NCI-H1048 (cell line): Measurements from ENCODE around the gene CELA3A.
"Not testable (repeated sequence)": the region's sequence is repeated elsewhere in the genome, so short reads cannot be mapped to it uniquely, and the experiment has no call there.

ENCODE experiments used
- DNase-seq: peaks from one replicate; lab custom pipeline; 2025; lab: John Stamatoyannopoulos, UW

The CELA3A gene, protein sequence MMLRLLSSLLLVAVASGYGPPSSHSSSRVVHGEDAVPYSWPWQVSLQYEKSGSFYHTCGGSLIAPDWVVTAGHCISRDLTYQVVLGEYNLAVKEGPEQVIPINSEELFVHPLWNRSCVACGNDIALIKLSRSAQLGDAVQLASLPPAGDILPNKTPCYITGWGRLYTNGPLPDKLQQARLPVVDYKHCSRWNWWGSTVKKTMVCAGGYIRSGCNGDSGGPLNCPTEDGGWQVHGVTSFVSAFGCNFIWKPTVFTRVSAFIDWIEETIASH

DNA sequence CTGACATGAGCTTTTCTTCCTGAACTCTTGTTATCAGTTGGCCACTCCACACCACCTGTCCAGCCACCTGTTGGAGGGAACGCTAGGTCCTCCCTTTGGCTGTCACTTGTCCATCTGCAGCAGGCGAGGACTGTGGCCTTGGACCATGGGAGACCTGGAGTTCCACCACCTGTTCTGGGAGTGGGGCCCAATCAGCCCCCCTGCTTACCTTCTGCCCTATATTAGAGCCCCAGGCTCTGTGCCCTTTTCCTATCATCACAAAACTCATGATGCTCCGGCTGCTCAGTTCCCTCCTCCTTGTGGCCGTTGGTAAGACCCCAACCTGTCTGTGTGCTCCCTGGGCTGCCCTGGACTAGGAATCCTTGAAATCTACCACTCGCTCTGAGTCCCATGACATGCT, at the start of gene CELA3A:
TSS of gene CELA3A (plus strand) at position 249 of the 400 bp plus-strand sequence. CDS start at position 267, 18 bp downstream.
- no peak for DNase-seq

DNA sequence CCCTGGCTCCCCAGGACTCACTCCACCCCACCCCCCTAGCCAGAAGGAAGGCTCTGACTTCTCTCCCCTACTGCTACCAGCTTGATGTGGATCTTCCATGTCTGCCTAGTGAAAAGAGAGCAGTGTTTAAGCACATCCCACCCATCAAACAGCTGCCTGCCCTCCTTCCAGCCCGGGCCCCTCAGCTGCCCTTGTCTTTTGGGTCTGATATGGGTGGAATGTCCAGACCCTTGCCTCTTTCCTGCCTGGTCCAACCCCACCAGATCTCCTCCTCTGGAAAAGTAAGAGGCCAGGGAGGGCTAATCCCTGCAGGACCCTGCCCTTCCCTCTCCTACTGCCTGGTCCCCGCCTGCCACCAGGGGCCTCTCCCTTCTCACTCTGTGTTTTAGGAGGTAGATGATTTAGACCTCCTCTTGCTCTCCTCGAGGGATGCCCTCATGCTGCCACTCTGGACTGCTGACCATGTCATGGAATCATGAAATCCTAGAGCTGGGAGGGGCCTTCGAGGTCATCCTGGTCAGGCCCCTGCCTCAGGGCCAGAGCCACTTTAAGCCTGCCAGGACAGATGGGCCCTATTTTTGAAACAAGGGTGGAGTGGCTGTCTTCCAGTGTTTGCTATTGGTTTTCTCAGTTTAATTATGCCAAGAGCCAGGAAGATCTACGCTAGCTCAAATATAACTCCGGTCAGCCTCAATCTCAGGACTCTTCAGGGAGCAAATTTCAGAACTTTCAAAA, 48.5 kb upstream of the CELA3A start:
- no peak for DNase-seq

DNA sequence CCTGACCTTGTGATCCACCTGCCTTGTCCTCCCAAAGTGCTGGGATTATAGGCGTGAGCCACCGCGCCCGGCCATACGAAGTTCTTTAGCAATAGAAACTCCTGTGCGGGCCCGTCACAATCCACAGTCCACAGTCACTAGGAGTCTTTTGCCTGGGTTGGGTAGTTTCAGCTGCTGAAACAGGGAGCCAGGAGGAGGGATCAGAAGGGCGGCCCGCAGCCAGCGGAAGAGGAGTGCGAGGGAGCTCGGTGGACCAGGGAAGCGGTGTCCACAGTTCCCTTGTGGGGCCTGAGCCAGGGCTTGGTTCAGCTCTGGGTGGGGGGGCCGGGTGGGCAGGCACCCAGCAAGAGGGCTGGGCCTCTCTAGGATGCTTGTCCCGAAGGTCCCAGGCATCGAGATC, 46.4 kb upstream of the CELA3A start:
- no peak for DNase-seq

DNA sequence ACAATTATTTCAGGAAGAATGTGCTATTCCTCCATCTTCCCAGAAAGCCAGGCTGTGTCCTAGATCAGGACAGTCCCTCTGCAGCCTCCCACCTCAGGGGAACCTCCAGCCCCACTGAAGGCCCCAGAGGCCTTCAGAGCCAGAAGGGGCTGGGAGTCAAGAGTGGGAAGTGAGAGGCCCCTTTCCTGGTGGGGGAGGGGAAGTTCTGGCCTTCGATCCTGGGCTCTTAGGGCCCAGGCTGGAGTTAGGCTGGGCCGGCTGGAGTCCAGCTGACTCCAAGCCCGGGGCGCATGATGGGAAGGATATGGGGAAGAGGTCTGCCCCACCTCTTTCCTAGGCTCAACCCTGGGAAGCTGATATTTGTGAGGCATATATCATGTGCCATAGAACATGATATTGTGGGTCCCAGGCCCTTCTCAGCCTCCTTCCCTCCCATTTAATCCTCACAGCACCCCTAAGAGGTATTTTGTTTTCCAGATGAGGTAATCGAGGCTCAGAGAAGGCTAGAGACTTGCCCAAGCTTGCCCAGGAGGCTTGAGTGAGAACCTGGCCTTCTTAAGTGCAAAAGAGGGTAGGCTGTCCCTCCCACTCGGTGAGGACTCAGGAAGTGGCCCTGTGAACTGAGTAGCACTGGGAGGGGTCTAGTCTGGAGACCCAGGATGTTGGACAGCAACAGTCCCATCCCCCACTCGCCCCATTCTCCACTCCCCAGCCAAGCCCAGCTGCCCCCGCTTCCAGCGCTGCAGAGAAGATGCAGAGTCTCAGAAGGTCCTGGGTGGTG, 45.8 kb upstream of the CELA3A start:
- no peak for DNase-seq

DNA sequence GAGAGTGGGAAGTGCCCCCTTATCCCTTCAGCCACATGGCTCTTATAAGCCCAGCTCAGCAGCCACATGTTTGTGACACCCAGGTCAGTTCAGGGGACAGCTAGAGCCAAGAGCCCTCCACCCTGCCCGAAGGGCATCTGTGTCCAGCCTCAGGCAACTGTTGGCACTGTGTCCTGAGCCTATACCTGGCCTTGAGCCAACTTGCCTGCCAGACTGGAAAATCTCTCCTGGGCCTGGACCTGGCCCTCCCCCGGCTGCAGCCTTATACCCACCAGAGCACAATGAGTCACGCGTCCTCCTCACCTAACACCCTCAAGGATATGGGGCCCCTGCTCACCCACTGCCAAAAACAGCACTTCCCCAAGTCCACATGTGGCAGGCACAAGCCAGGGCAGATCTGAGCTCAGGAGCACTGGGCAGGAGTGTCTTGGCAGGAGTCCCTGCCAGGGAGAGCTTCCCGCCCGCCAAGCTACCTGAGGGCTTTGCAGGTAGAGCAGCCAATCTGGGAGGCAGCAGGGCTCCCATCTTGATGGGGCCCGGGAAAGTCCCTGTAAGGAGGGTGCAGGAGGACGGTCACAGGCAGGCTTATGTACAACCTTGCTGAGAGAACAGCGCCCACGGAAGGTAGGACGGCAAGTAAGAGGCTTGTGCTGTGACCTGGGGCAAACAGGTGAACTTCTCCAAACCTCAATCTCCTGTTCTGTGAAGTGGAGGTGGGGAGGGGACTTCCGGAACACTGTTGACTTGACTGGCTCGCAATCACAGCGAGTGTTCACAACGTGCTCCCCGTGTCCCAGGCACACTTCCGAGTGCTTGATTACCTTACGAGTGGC, 44.5 kb upstream of the CELA3A start:
- DNase-seq = no peak

DNA sequence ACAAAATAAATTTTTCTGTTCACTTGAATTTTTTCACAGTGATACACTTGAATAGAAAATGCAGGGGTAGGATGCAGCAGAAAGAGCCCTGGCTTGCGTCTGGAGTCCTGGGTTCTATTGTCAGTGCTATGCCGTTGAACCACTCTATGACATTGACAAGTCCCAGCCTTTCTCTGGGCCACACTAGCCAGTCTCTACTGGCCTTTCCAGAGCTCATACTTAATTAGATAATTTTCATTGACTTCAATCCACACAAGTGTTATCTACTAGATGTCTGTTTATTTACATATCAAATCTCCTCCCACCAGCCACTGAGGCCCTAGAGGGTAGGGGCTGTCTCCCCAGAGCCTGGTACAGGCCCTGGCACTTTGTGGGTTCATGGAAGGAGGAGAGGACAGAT, 40.1 kb upstream of the CELA3A start:
- DNase-seq = no peak

DNA sequence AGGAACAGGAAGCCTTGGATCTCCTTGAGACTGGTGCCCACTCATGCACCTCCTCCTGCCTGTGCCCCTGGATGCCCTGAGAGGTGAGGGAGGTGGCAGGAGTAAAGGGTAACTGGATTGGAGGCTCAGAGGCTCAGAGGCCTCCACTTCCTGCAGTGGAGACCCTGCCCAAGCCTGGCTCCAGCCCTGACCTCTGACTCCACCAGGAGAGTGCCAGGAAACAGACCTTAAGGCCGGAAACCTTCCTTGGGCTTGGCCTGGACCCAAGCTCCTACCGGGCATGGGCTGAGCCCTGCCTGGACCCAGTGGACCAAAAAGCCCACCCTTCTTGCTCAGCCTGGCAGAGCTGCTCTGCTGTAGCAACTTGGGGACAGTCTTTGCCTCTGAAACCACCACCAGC, 39.7 kb upstream of the CELA3A start:
- DNase-seq = no peak

DNA sequence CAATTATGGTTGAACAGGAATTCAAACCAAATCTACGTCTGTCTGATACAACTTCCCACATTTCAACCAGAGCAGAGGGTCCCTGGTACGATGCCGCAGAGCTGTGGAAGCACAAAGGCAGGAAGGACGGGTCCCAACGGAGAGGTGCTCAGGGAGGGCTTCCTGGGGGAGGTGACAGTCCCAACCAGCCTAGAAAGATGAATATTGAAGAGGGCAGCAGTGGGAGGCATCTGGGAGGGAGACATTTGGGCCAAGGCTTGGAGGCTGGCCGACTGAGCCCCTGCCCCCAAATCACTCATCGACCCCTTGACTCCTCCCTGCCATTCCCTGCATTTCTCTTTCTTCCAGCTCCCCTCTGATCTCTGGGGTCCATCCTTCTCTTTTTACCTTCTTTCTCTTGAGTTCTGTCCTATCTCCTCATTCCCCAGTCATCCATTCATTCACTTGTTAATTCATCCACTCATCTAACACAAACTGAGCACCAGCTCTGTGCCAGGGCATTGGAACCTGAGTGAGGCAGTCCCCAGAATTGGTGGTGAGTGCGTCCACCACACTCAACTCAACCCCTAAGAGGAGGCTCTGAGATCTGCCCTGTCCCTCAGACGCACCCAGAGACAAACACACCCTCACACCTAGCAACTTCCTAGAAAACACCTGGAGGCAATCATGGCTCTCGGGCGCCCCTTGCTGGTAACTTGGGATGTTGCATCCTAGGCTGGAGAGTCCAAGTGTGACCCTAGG, 37.8 kb upstream of the CELA3A start:
- no peak for DNase-seq

DNA sequence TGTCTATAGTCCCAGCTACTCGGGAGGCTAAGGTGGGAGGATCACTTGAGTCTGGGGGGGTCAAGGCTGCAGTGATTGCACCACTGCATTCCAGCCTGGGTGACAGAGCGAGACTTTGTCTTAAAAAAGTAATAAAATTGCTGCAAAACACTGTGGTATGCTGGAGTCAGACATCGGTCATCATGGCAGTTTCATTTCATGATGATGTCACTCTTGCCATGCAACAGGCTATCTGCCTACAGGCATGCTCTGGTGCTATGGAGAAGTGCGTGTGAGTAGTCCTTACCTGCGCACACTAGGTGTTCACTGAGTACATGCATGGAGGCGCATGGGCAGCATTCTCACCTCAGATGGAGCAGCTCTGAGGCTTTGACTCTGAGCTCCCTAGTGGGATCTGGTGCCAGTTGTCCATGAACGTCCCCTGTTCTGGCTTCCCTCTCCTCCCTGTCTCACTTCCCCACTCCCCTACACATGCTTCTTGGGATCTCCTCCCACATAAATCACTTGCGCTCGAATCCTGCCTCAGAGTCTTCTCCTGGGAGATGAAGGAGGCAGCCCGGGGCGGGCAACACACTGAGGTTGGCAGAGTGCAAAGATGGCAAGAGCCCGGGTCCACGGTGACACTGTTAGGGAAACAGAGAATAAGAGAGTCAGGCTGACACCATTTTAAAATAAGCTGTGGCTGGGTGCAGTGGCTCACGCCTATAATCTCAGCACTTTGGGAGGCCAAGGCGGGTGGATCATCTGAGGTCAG, 35.0 kb upstream of the CELA3A start:
- no peak for DNase-seq

DNA sequence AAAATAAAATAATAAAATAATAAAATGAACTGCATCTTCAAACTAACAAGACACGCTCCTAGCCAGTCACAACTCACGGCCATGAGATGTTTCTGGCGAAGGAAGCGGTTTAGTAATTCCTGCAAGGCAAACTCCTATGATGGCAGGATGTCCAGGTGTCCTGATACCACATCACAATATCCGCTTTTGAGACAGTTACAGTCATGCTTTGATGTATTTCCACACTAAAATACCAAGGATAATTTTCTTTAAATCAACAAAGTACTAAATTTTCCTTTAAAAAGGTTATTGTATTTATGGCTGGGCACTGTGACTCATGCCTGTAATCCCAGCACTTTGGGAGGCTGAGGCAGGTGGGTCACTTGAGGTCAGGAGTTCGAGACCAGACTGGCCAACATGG, 34.2 kb upstream of the CELA3A start:
- DNase-seq = not testable (repeated sequence)

DNA sequence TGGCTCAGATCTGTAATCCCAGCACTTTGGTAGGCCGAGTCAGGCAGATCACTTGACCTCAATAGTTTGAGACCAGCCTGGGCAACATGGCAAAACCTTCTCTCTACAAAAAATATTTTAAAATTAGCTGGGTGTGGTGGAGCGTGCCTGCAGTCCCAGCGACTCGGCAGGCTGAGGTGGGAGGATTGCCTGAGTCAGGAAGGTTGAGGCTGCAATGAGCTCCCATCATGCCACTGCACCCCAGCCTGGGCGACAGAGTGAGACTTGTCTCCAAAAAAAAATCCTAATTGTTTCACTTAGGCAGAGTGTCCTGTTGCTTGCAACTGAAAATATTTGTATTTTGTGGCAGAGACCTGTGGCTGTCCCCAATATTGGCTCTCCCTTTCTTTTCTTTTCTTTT, 32.4 kb upstream of the CELA3A start:
- not testable (repeated sequence) for DNase-seq

DNA sequence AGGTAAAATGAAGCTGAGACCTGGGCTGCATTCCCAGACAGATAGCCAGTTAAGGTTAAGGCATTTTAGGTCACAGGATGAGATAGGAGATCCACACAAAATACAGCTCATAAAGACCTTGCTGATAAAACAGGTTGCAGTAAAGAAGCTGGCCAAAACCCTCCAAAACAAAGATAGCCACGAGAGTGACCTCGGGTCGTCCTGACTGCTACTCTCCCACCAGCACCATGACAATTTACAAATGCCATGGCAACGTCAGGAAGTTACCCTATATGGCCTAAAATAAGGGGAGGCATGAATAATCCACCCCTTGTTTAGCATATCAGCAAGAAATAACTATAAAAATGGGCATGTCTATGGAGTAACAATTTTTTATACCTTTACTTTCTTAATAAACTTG, 30.9 kb upstream of the CELA3A start:
- DNase-seq = not testable (repeated sequence)

DNA sequence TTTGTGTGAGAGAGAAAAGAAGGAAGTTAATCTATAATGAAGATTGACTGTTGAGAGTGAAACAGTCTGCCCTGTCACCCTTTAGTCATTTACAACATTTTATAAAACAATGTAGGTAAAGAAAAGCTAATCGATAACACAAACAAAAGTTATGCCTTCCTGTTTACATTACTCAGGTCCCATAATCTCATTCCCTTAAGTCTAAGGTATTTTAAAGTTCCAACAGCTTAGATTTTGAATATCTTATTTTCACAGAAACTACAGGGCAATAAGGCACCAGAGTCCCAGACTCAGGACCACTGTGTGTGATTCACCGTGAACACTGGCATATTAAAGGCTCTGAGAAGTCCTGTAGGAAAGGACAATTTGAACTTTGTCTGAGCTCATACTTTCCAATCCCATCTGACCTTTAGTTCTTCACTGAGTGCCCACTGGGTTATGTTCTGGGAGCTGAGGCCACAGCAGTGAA, 28.4 kb upstream of the CELA3A start:
- not testable (repeated sequence) for DNase-seq

DNA sequence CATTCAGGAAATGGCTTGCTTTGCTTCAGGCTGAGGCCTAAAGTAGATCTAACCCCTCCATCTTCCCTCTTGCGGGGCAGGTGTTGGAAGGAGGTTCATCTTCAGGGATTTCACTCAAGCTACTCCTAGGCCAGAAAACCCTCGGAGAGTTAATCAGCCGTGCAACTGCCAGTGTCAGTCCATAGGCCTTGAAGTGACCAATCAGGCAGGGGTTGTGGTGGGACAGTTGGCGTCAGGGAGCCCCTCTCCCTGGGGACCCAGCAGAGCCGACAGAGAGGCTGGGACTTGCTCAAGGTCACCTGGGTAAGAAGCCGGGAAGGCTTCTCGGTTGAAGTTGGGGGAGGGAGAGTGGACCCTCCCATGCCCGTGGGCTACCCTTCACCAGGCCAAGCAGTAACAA, 27.5 kb upstream of the CELA3A start:
- DNase-seq = not testable (repeated sequence)

DNA sequence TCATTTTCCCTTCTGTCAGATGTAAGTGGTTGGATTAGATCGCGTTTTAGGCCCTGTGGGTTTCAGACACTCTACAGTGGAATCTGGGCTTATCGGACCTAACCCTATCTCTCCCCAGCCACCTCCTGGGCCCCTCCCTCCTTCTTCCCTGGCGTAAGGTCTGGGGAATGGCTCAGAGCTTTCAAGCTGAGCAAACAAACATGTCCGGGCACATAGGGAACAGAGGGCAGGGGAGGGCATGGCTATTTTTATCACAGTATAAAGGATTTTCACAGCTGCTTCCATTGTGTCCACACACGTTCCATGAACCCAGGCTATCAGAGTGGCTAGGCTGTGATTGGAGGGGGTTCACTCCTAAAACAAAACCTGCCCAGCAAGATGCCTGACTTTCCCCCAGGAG, 26.8 kb upstream of the CELA3A start:
- not testable (repeated sequence) for DNase-seq

DNA sequence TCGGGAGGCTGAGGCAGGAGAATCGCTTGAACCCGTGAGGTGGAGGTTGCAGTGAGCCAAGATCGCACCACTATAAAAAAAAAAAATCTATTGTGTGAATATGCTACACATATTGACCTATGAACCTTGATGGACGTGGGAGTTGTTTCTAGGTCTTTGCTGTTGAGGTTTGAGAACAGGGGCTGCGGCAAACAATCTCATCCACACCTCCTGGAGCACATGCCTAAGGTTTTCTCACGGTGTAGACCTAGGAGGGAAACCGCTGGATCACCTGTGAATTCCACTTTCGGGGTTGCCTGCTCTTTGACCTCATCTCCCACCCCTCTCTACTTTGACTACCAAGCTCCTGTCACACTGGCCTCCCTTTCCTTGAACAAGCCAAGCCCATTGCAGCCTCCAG, 26.2 kb upstream of the CELA3A start:
- not testable (repeated sequence) for DNase-seq

DNA sequence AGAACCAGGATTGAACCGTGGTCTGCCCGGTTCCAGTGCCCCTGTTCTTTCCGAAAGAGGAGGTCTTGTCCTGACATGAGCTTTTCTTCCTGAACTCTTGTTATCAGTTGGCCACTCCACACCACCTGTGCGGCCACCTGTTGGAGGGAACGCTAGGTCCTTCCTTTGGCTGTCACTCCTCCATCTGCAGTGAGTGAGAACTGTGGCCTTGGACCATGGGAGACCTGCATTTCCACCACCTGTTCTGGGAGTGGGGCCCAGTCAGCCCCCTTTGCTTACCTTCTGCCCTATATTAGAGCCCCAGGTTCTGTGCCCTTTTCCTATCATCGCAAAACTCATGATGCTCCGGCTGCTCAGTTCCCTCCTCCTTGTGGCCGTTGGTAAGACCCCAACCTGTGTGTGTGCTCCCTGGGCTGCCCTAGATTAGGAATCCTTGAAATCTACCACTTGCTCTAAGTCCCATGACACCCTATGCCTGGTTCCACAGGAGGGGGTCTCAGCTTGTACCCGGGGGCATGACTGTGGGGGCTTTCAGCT, 24.7 kb upstream of the CELA3A start, which contains the start of gene CELA3B:
TSS of gene CELA3B (plus strand) at position 320 of the 537 bp plus-strand sequence. CDS start at position 338, 18 bp downstream.
- not testable (repeated sequence) for DNase-seq

DNA sequence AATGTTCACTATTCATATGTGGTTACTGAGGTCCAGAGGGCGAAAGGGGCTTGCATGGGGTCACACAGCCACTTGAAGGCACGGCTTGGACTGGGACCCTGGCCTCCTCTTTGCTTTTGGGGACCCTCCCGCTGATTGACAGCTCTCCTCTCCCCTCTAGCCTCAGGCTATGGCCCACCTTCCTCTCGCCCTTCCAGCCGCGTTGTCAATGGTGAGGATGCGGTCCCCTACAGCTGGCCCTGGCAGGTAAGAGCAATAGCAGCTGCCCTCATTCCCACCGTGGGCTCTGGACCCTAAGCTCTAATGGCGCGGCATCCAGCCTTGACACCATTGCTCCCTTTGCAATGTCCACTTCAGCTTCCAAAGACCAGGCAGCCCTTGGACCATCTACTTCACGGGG, 23.2 kb upstream of the CELA3A start:
- DNase-seq = not testable (repeated sequence)

DNA sequence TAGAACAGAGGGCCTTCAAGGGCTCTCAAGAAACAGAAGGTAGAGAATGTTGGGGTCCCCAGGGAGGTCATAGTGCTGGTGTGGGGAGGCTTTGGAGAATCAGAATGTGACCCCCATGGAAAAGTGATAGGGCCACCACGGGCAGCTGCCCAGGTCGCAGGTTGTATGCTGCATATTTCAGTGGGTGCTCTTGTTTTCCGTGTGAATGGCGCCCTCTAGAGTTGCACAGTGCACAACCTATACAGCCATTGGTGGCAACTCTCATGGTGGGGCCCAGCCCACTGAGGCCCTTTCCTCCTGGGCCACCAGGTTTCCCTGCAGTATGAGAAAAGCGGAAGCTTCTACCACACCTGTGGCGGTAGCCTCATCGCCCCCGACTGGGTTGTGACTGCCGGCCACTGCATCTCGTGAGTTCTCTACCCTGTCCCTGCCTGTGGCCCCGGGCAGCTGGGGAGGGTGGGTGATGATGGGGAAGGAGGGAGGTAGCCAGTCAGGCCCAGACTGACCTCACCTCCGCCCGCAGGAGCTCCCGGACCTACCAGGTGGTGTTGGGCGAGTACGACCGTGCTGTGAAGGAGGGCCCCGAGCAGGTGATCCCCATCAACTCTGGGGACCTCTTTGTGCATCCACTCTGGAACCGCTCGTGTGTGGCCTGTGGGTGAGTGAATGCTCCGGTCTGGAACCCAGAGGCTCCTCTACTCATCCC, 20.8 kb upstream of the CELA3A start:
- DNase-seq = not testable (repeated sequence)
